ENCODE results near the gene RPL13A. TPM values are rescaled to one million over a fixed set of nuclear protein-coding genes. Genes with fewer than 3 reads are reported as not detected.

RPL13A gene
- total RNA-seq, 1 experiment from 2014 or later, result 3,286 TPM

GRCh38 chr19:49536921-49537462 is 49.6 kb downstream of the RPL13A start:
- Histone ChIP-seq H3K27ac (ENCODE audit: insufficient read length, low read depth, low read length) (no peak overlapping the region), H3T11ph (ENCODE audit: low read length) (no peak overlapping the region), H3K9ac (ENCODE audit: extremely low read depth, insufficient read length, low read length) (no peak overlapping the region), H2BK15ac (ENCODE audit: low read depth, low read length) (no peak overlapping the region), H4K91ac (ENCODE audit: insufficient read length, low read depth, low read length) (no peak overlapping the region), H4K5ac (ENCODE audit: insufficient read length, low read depth, low read length) (no peak overlapping the region), H3K4ac (ENCODE audit: low read depth, low read length) (no peak overlapping the region), H2BK20ac (ENCODE audit: low read depth, low read length, poor library complexity, severe bottlenecking) (no peak overlapping the region), H3K9me3 (ENCODE audit: control insufficient read depth, low read depth, low read length) (no peaks in the 10 kb centered on the region), H2BK12ac (ENCODE audit: insufficient read length, low read depth, low read length) (no peak overlapping the region), H2AK5ac (ENCODE audit: insufficient read length, low read length) (no peak overlapping the region), H3K14ac (ENCODE audit: insufficient read depth, low read length) (no peak overlapping the region), H2BK120ac (ENCODE audit: low read depth, low read length, poor library complexity, severe bottlenecking) (no peak overlapping the region), H3K79me1 (ENCODE audit: insufficient read depth, low read depth, low read length, poor library complexity, severe bottlenecking) (no peaks in the 10 kb centered on the region), H3K56ac (ENCODE audit: insufficient read length, low read depth, low read length) (no peak overlapping the region), H3K4me1 (ENCODE audit: insufficient read depth, low read length) (no peaks in the 10 kb centered on the region), H2BK5ac (ENCODE audit: insufficient read length, low read length) (no peak overlapping the region), H3K23ac (ENCODE audit: insufficient read length, low read depth, low read length) (no peak overlapping the region), H4K20me1 (ENCODE audit: control insufficient read depth, insufficient read depth, insufficient read length) (no peaks in the 10 kb centered on the region), H2AFZ (ENCODE audit: low read length) (no peak overlapping the region), H3K18ac (ENCODE audit: insufficient read length, low read depth, low read length) (no peak overlapping the region), H3K4me2 (ENCODE audit: insufficient read depth, insufficient read length, low read length) (no peak overlapping the region), H3K79me2 (ENCODE audit: insufficient read depth, low read length) (no peaks in the 10 kb centered on the region), H4K8ac (replicated peaks; ENCODE audit: insufficient read length, low read depth, low read length) (no peak overlapping the region), H3K23me2 (ENCODE audit: insufficient read length, low read depth, low read length, poor library complexity, severe bottlenecking) (peaks cover 9% of the 10 kb centered on the region), H3K27me3 (ENCODE audit: insufficient read depth, low read length) (no peaks in the 10 kb centered on the region)
- no peak overlapping the region; a peak in 1 of 7 replicates for H3K27ac Mint-ChIP-seq
- H3K9me3 Mint-ChIP-seq, result no peaks in the 10 kb centered on the region
- H3K27me3 Mint-ChIP-seq (ENCODE audit: low read depth), result peaks cover 9% of the 10 kb centered on the region
- no peak overlapping the region; a peak in 1 of 5 replicates for H3K4me3 Mint-ChIP-seq
- no CpG with 5 or more reads among the region's 22 CpGs for WGBS (ENCODE audit: extremely low coverage, insufficient read length, low lambda C conversion rate)
- H3K36me3 Mint-ChIP-seq (ENCODE audit: insufficient read depth in 1 of 3, low read depth in 3 of 3), result peaks cover 0 to 17% (median under 1%) of the 10 kb centered on the region in 3 experiments; a peak in 5 of 7 replicates
- DNase-seq, result no peak
- TF ChIP-seq CTCF (conservative IDR thresholded peaks at IDR 0.05), result no peak
- peaks cover 13 to 18% of the 10 kb centered on the region in 2 experiments for H3K4me1 Mint-ChIP-seq

All from H9 (cell line).